Measurements from ENCODE around the gene MTHFSD.

MTHFSD gene

GRCh38 chr16:86530251-86531190 lies 24.5 kb downstream of the MTHFSD start:
- no peak for DNase-seq (ENCODE audit: low spot score)

DNA sequence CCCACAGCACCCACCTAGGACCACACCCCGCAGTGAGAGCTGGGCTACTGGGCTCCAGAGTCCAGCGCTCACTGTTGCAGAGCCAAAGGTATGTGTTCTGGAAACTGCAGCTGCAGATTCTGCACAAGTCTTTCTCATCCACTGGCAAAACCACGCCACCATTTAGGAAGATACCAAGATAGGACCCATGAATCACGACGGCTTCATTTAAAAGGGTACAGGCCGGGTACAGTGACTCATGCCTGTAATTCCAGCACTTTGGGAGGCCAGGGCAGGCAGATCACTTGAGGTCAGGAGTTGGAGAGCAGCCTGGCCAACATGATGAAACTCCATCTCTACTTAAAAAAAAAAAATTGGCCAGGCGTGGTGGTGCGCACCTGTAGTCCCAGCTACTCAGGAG lies 25.9 kb downstream of the MTHFSD start:
- no peak for DNase-seq (ENCODE audit: low spot score)

DNA sequence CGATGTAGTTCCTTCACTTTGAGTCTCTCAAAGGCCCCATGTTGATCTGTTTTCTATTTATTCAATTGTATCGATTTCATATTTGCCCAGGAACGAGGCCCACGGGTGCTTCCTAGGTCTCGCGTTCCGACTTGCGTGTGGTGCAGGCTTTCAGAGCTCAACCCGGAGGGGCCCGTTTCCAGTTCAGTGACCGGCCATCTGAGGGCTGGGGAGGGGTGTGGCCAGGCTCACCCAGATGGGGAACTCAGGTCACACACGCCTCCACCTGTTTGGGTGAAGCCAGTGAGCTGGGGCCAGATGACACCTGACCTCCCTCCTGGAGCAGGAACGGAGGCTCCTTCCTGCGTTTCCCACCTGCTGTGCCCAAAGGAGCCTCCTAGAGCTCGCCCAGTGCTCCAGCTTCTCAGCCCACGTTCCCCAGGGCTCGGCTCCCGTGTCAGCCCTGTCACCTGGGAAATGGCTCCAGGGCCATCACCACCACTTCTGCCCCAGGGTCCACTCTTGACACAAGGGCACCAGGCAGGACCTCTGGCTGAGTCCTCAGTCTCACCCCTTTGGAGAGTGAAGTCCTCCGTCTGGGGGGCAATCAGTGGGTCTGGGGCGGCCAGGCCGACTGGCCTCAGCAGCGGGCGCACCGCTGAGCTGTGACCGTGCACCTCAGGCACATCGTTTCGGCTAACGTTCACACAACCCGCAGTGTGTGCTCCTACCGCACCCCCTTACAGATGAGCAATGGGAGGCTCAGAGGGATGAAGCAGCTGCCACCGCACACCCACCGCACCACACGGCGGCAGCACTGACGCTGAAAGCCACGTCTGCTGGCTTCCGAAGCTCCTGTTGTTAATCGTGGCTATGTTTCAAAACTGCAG lies 26.7 kb downstream of the MTHFSD start:
- DNase-seq (ENCODE audit: low spot score) = no peak

DNA sequence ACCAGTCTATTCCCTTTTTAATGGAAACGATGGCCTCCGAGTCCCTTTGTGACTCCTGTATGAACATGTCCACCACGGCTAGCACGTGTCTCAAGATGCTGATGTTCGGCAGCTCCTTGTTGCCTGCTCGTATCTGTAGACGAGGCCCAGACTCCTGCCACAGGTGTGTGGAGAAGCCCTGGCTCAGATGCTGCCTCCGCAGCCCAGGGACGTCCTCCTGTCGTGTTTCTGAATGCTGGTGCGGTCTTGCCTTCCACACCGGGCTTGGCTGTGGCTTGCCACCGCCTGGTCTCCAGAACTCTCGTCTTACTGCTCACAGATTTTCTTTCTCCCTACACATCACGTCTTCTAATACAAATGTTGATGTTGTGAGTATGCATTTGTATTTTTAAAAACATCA lies 27.7 kb downstream of the MTHFSD start:
- no peak for DNase-seq (ENCODE audit: low spot score)

DNA sequence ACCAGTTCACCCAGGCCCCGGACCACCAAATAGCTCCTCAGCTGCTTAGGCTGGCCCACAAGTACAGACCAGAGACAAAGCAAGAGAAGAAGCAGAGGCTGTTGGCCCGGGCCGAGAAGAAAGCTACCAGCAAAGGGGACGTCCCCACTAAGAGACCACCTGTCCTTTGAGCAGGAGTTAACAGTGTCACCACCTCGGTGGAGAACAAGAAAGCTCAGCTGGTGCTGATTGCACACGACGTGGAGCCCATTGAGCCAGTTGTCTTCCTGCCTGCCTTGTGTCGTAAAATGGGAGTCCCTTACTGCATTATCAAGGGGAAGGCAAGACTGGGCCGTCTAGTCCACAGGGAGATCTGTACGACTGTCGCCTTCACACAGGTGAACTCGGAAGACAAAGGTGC lies 29.3 kb downstream of the MTHFSD start:
- no peak for DNase-seq (ENCODE audit: low spot score)

GRCh38 chr16:86524029-86524428 lies 31.0 kb downstream of the MTHFSD start:
- DNase-seq (ENCODE audit: low spot score) = no peak

DNA sequence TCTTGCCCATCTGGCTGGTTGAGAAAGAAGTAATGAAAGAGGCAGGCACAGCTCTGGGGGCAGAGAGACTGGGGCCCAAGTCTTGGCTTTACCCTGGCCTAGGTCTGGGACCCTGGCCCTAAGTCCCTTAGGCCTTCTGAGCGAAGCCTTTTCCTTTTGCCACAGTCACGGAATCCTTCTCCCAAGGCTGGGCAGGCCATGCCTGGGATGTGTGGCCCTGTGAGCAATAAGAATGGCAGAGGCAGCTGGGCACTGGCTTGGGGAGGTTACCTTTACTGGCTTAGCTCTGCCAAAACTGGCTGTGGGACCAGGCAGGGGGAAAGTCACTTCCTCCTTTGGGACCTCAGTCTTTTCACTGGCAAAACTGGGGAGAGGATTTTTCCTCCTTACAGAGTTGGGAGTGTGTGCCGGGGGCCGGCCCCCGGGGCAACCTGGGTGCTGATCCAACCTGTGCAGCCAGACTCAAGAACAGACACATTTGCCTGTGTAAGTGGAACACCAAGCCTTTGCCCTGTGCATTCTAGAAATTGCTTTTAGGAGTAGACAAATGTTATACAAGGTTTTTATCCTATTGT lies 31.8 kb downstream of the MTHFSD start:
- no peak for DNase-seq (ENCODE audit: low spot score)

DNA sequence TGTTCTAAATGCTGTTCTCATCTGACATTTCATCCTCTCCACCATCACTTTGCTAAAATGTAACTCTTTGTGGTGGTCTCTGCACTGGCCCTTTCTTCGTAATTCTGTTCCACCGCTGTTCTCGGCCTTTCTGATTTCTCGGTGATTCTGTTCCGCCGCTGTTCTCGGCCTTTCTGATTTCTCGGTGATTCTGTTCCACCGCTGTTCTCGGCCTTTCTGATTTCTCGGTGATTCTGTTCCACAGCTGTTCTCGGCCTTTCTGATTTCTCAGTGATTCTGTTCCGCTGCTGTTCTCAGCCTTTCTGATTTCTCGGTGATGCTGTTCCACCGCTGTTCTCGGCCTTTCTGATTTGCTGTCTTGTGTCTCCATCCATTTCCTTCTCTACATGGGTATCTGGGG lies 32.4 kb downstream of the MTHFSD start:
- no peak for DNase-seq (ENCODE audit: low spot score)

DNA sequence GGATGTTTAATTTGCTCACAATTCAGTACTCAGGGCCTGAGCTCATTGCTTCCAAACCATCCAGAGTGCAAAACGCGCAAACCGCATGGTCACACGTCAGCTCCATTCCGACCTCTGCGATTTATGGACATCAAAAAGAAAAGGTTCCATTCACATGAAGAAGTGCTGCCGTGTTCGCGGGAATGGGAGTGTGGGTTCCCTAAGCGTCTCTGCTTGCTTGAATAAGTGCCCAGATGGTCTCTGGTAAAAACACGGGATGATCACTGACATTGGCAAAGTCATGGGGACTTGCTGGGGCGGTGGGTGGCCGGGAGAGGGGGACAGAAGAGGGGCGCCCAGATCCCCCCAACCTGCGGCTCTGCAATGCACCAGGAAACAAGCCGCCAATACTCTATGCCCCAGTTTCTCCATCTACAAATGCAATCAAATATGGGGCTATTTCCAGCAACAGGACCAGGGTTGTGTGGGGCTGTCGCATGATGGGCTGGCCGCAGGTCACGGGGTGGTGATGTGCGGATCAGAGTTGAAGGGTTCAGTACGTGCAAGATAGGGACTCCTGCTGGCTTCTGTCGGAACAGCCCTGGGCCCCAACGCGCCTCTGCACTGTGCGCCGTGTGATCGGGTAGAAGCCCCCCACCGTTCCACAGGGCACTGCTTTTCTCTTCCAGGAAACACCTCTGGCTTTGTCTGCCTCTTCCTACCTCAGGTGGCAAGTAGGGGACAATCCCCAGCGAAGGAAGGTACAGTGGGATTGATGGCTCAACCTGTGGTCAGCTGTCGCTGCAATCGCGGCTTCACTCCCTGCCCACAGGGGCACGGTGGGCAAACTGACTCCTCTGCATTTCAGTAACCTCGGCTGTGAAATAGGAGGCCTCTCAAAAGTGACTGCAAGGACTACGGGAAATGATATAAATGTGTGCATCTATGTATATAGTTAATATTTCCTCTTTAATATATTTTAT lies 33.5 kb downstream of the MTHFSD start:
- no peak for DNase-seq (ENCODE audit: low spot score)

- DNase-seq (ENCODE audit: low spot score) = no peak
Observed at GRCh38 chr16:86520317-86521210, 34.5 kb downstream of the MTHFSD start.

DNA sequence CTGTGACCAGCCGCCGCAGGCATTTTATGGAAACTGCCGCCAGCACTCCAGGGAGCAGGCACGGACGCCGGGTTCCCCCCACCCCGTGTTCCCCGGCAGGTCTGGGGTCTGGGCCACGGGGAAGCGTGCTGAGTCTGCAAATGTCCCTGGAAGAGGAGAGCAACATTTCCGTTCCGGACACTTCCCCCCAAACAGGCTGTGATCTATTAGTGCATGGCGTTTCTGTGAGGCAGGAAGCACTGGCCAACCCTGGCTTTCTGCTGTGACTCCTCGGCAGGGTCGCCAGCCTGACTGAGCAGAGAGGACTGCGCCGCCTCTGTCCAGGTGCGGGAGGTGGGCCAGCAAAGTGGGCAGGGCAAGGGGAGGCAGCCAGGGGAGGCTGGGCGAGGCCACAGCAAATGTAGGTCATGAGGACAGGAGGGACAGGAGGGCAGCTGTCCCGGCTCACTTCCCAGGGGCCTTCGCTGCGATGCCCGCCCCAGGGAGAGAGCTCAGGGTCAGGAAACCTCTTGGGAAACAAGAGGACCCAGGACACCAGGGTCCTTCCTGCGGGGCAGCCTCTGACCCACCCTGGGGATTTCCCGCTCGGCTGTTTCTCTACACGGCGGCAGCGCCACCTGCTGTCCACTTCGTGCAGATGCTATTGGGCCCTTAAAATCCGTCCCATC lies 35.3 kb downstream of the MTHFSD start:
- peak; percentile 72 for DNase-seq (ENCODE audit: low spot score)

GRCh38 chr16:86519007-86519648 lies 35.9 kb downstream of the MTHFSD start:
- no peak for DNase-seq (ENCODE audit: low spot score)

DNA sequence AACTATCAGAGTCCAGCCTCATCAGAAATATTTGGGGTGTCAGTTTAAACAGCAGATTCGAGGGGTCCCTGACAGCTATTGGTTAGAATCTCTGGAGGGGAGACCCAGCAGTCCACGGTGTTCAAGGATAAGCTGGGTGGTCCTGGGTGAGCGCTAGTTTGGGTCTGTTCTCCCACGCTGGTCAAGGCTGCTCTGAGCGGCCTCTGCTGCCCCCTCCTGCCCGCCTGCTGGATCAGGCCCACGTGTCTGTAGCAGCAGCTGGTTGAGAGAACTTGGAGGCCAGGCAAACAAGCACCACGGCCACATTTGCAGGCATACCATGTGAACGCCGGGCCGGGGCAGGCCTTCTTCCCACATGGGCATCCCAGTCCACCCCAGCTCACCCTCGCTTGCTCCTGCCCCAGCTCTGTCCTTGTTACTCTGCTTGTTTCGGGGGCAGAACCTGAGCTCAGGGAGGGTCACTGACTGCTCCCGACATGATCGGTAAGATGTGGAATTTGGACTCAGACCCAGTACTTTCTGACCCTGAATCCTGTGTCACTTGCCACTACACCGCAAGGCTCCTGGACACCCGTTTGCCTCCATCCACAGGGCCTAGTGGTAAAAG lies 37.3 kb downstream of the MTHFSD start:
- DNase-seq (ENCODE audit: low spot score) = no peak

GRCh38 chr16:86517033-86517432 lies 38.0 kb downstream of the MTHFSD start:
- DNase-seq (ENCODE audit: low spot score) = no peak

GRCh38 chr16:86516623-86517003 lies 38.4 kb downstream of the MTHFSD start:
- no peak for DNase-seq (ENCODE audit: low spot score)

- DNase-seq (ENCODE audit: low spot score) = no peak
Observed at GRCh38 chr16:86515777-86516622, 39.0 kb downstream of the MTHFSD start.

GRCh38 chr16:86515413-86515776 lies 39.6 kb downstream of the MTHFSD start:
- no peak for DNase-seq (ENCODE audit: low spot score)
